ENCODE data around the gene LRRC31. TPM values are rescaled to one million over a fixed set of nuclear protein-coding genes. Genes with fewer than 3 reads are reported as not detected.
A peak's percentile ranks its signal among the peaks of the same experiment; 100 is the strongest.

LRRC31 gene
- total and polyA plus RNA-seq, 12 donors: not detected

GRCh38 chr3:169864270-169864669, 5.5 kb downstream of the LRRC31 start:
- DNase-seq: no peak
- intact Hi-C loops (cut with DNase I): loop anchor here in 7 of 10 donors (2.0 to 10.0 kb wide), 5 partner anchors 101 to 191 kb away; partner anchors contain the start of genes SEC62 (in 6 of the 7) and GPR160 (in 2 of the 7)
- TF ChIP-seq CTCF (IDR thresholded peaks at IDR 0.05): no peak
- H3K27me3 ChIP-seq: peaks cover 0 to 4% (median 0%) of the 10 kb centered on the region in 7 donors
- no peak overlapping the region for H3K27ac ChIP-seq
- ATAC-seq: no peak
- no peak overlapping the region for H3K4me3 ChIP-seq
- H3K9me3 ChIP-seq: no peaks in the 10 kb centered on the region
- H3K36me3 ChIP-seq: no peaks in the 10 kb centered on the region
- WGBS, 2 donors: 93 to 96% methylated on average over 2 of the region's 2 CpGs
- peaks cover 0 to 9% (median 0%) of the 10 kb centered on the region in 9 donors for H3K4me1 ChIP-seq

- intact Hi-C loops (cut with DNase I): loop anchor here in 9 of 10 donors (1.0 to 10.0 kb wide), 7 partner anchors 101 to 191 kb away; partner anchors contain the start of genes SEC62 (in 8 of the 9) and GPR160 (in 2 of the 9)
- peak; percentile 87 to 96 (median 91) for TF ChIP-seq CTCF (IDR thresholded peaks at IDR 0.05)
- DNase-seq (peak in 1 of 2 donors; percentile 67), ATAC-seq (peak in 7 of 8 donors; percentile 38 to 76 (median 70))
- no peaks in the 10 kb centered on the region for H3K9me3 ChIP-seq
- H3K4me1 ChIP-seq: peaks cover 0 to 9% (median 0%) of the 10 kb centered on the region in 9 donors
- no peaks in the 10 kb centered on the region for H3K36me3 ChIP-seq
- no peak overlapping the region for H3K4me3 ChIP-seq
- 1 to 2% methylated on average over 6 of the region's 6 CpGs for WGBS, 2 donors
- no peak overlapping the region for H3K27ac ChIP-seq
- H3K27me3 ChIP-seq: peaks cover 0 to 4% (median 0%) of the 10 kb centered on the region in 7 donors
These were observed 6.3 kb downstream of the LRRC31 start for GRCh38 chr3:169863458-169863899.

- 69 to 77% methylated on average over 5 of the region's 5 CpGs for WGBS, 2 donors
- Histone ChIP-seq H3K4me3 (no peak overlapping the region), H3K9me3 (no peaks in the 10 kb centered on the region), H3K36me3 (no peaks in the 10 kb centered on the region), H3K27me3 (peaks cover 0 to 13% (median 0%) of the 10 kb centered on the region in 7 donors), H3K4me1 (peaks cover 0 to 9% (median 0%) of the 10 kb centered on the region in 9 donors), H3K27ac (no peak overlapping the region)
- intact Hi-C loops (cut with DNase I): loop anchor here in 9 of 10 donors (2.0 to 10.0 kb wide), 6 partner anchors 103 to 193 kb away; partner anchors contain the start of genes SEC62 (in 7 of the 9) and GPR160 (in 2 of the 9)
- ATAC-seq (no peak), DNase-seq (no peak)
- no peak for TF ChIP-seq CTCF (IDR thresholded peaks at IDR 0.05)
These were observed 7.9 kb downstream of the LRRC31 start for GRCh38 chr3:169861871-169862270.

- WGBS, 2 donors: 66 to 91% methylated on average over 2 of the region's 2 CpGs
- Histone ChIP-seq H3K27me3 (peaks cover 0 to 39% (median 7%) of the 10 kb centered on the region in 7 donors), H3K4me3 (no peak overlapping the region), H3K27ac (no peak overlapping the region), H3K4me1 (no peaks in the 10 kb centered on the region), H3K36me3 (no peaks in the 10 kb centered on the region), H3K9me3 (no peaks in the 10 kb centered on the region)
- ATAC-seq (no peak), DNase-seq (no peak)
- intact Hi-C loops (cut with DNase I): no loop called here
- TF ChIP-seq CTCF (IDR thresholded peaks at IDR 0.05): no peak
These were observed 11.9 kb downstream of the LRRC31 start for GRCh38 chr3:169857811-169858210.
